HG03159 (cell line): ENCODE measurements around the gene ALDH4A1.

ENCODE experiments used
- ATAC-seq: cut with Tn5 transposase; IDR thresholded peaks from one replicate; pipeline ENCODE4 v1.9.1; 2021; ENCODE audit warnings: mild to moderate bottlenecking, moderate library complexity; ENCODE audit not compliant: unreplicated experiment

ALDH4A1 gene

GRCh38 chr1:18902523-18903290 is at the start of gene ALDH4A1:
ALDH4A1 (minus strand) TSS chr1:18902555; CDS start chr1:18902523, 32 bp downstream.
- peak; percentile 94 for ATAC-seq

- ATAC-seq: peak; percentile 37
These were observed 49.5 kb upstream of the ALDH4A1 start for GRCh38 chr1:18951818-18952391.

- ATAC-seq: no peak
These were observed 49.1 kb upstream of the ALDH4A1 start for GRCh38 chr1:18951416-18951815.

GRCh38 chr1:18950401-18951026 is 48.2 kb upstream of the ALDH4A1 start:
- ATAC-seq: no peak

GRCh38 chr1:18949686-18950400 is 47.5 kb upstream of the ALDH4A1 start:
- no peak for ATAC-seq

GRCh38 chr1:18948913-18949685 is 46.7 kb upstream of the ALDH4A1 start:
- ATAC-seq: no peak

GRCh38 chr1:18948048-18948912 is 45.9 kb upstream of the ALDH4A1 start:
- no peak for ATAC-seq

- ATAC-seq: no peak
These were observed 45.2 kb upstream of the ALDH4A1 start for GRCh38 chr1:18947570-18947969.

- ATAC-seq: no peak
These were observed 44.4 kb upstream of the ALDH4A1 start for GRCh38 chr1:18946550-18947381.

- ATAC-seq: no peak
These were observed 43.1 kb upstream of the ALDH4A1 start for GRCh38 chr1:18945401-18945849.

GRCh38 chr1:18944810-18945209 is 42.5 kb upstream of the ALDH4A1 start:
- no peak for ATAC-seq

GRCh38 chr1:18943914-18944572 is 41.7 kb upstream of the ALDH4A1 start:
- no peak for ATAC-seq

- no peak for ATAC-seq
These were observed 40.8 kb upstream of the ALDH4A1 start for GRCh38 chr1:18943162-18943561.

- no peak for ATAC-seq
These were observed 40.0 kb upstream of the ALDH4A1 start for GRCh38 chr1:18942340-18942739.

GRCh38 chr1:18941221-18942141 is 39.1 kb upstream of the ALDH4A1 start:
- no peak for ATAC-seq

- no peak for ATAC-seq
These were observed 38.1 kb upstream of the ALDH4A1 start for GRCh38 chr1:18940303-18941020.
